Ectodermal cell (in vitro differentiated cells): ENCODE measurements around the gene DOCK2.

Experiments
- H3K27ac ChIP-seq: 2 replicates; pipeline ENCODE4 v1.7.0; 2013; ENCODE audit warnings: mild to moderate bottlenecking, low read depth, low read length; ENCODE audit not compliant: insufficient read depth, poor library complexity, severe bottlenecking
- H3K27me3 ChIP-seq: 2 replicates; pipeline ENCODE4 v1.7.0; 2013; ENCODE audit warnings: mild to moderate bottlenecking, low read length; ENCODE audit not compliant: insufficient read depth, control insufficient read depth, poor library complexity, severe bottlenecking
- H3K36me3 ChIP-seq: one replicate; pipeline ENCODE4 v1.7.0; 2013; ENCODE audit warnings: low read length; ENCODE audit not compliant: control insufficient read depth, insufficient read depth
- H3K4me1 ChIP-seq: one replicate; pipeline ENCODE4 v1.7.0; 2013; ENCODE audit warnings: low read length; ENCODE audit not compliant: control insufficient read depth, insufficient read depth
- H3K4me3 ChIP-seq: 2 replicates; pipeline ENCODE4 v1.7.0; 2013; ENCODE audit warnings: low read depth, low read length, control low read depth; ENCODE audit not compliant: insufficient read depth
- H3K9me3 ChIP-seq: 2 replicates; pipeline ENCODE4 v1.7.0; 2013; ENCODE audit warnings: mild to moderate bottlenecking, low read length, moderate library complexity; ENCODE audit not compliant: control insufficient read depth
- WGBS, 2 experiments: methylation state at CpG; one replicate each; pipeline ENCODE4 v1.1.7; 2013; ENCODE audit warnings: missing lambda C conversion rate in 2 of 2; 5-methylcytosine and 5-hydroxymethylcytosine counted together

DOCK2 gene

GRCh38 chr5:169862391-169862811 is 225.3 kb downstream of the DOCK2 start:
- no peaks in the 10 kb centered on the region for H3K36me3 ChIP-seq
- 90 to 99% methylated on average over 4 of the region's 4 CpGs for WGBS, 2 experiments
- H3K4me1 ChIP-seq: no peaks in the 10 kb centered on the region
- H3K4me3 ChIP-seq: no peak overlapping the region
- H3K27me3 ChIP-seq: no peaks in the 10 kb centered on the region
- H3K27ac ChIP-seq: no peak overlapping the region
- H3K9me3 ChIP-seq: no peaks in the 10 kb centered on the region

- H3K9me3 ChIP-seq: no peaks in the 10 kb centered on the region
- H3K4me3 ChIP-seq: no peak overlapping the region
- peaks cover 8% of the 10 kb centered on the region for H3K4me1 ChIP-seq
- H3K36me3 ChIP-seq: no peaks in the 10 kb centered on the region
- WGBS, 2 experiments: 67 to 79% methylated on average over 1 of the region's 1 CpG
- H3K27ac ChIP-seq: no peak overlapping the region
- H3K27me3 ChIP-seq: no peaks in the 10 kb centered on the region
These were observed 227.4 kb downstream of the DOCK2 start for GRCh38 chr5:169864483-169864882.

GRCh38 chr5:169867347-169867746 is 230.3 kb downstream of the DOCK2 start:
- Histone ChIP-seq H3K27ac (no peak overlapping the region), H3K9me3 (no peaks in the 10 kb centered on the region), H3K36me3 (no peaks in the 10 kb centered on the region), H3K27me3 (no peaks in the 10 kb centered on the region), H3K4me3 (no peak overlapping the region), H3K4me1 (peaks cover 15% of the 10 kb centered on the region)
- 91 to 96% methylated on average over 2 of the region's 2 CpGs for WGBS, 2 experiments

- H3K9me3 ChIP-seq: no peaks in the 10 kb centered on the region
- no peak overlapping the region for H3K4me3 ChIP-seq
- no peaks in the 10 kb centered on the region for H3K36me3 ChIP-seq
- no peaks in the 10 kb centered on the region for H3K27me3 ChIP-seq
- WGBS, 2 experiments: 89 to 92% methylated on average over 3 of the region's 3 CpGs
- H3K4me1 ChIP-seq: peaks cover 15% of the 10 kb centered on the region
- H3K27ac ChIP-seq: no peak overlapping the region
These were observed 232.0 kb downstream of the DOCK2 start for GRCh38 chr5:169869066-169869465.

- H3K9me3 ChIP-seq: no peaks in the 10 kb centered on the region
- H3K4me1 ChIP-seq: peaks cover 15% of the 10 kb centered on the region
- no peak overlapping the region for H3K27ac ChIP-seq
- WGBS, 2 experiments: 91 to 97% methylated on average over 2 of the region's 2 CpGs
- no peak overlapping the region for H3K4me3 ChIP-seq
- H3K27me3 ChIP-seq: no peaks in the 10 kb centered on the region
- no peaks in the 10 kb centered on the region for H3K36me3 ChIP-seq
These were observed 233.1 kb downstream of the DOCK2 start for GRCh38 chr5:169870211-169870610.

- peaks cover 15% of the 10 kb centered on the region for H3K4me1 ChIP-seq
These were observed 234.9 kb downstream of the DOCK2 start for GRCh38 chr5:169871826-169872490.

GRCh38 chr5:169873642-169874041 is 236.6 kb downstream of the DOCK2 start:
- Histone ChIP-seq H3K27me3 (no peaks in the 10 kb centered on the region), H3K4me1 (peaks cover 15% of the 10 kb centered on the region), H3K4me3 (no peak overlapping the region), H3K27ac (no peak overlapping the region), H3K9me3 (no peaks in the 10 kb centered on the region), H3K36me3 (no peaks in the 10 kb centered on the region)
- 39 to 43% methylated on average over 5 of the region's 5 CpGs for WGBS, 2 experiments

More at GRCh38 chr5:169871826-169872490, 234.9 kb downstream of the DOCK2 start:
- no peak overlapping the region for H3K27ac ChIP-seq
- no peaks in the 10 kb centered on the region for H3K27me3 ChIP-seq
- H3K36me3 ChIP-seq: no peaks in the 10 kb centered on the region
- 93 to 94% methylated on average over 5 of the region's 5 CpGs for WGBS, 2 experiments
- H3K4me3 ChIP-seq: no peak overlapping the region
- no peaks in the 10 kb centered on the region for H3K9me3 ChIP-seq

- H3K27ac ChIP-seq: no peak overlapping the region
- H3K36me3 ChIP-seq: no peaks in the 10 kb centered on the region
- no peaks in the 10 kb centered on the region for H3K9me3 ChIP-seq
- H3K4me1 ChIP-seq: peaks cover 6% of the 10 kb centered on the region
- H3K27me3 ChIP-seq: no peaks in the 10 kb centered on the region
- 92 to 96% methylated on average over 4 of the region's 4 CpGs for WGBS, 2 experiments
- H3K4me3 ChIP-seq: no peak overlapping the region
These were observed 237.5 kb downstream of the DOCK2 start for GRCh38 chr5:169874621-169875020.

GRCh38 chr5:169875091-169875728 is 238.1 kb downstream of the DOCK2 start:
- Histone ChIP-seq H3K27me3 (no peaks in the 10 kb centered on the region), H3K9me3 (no peaks in the 10 kb centered on the region), H3K36me3 (no peaks in the 10 kb centered on the region), H3K4me1 (peaks cover under 1% of the 10 kb centered on the region), H3K27ac (no peak overlapping the region), H3K4me3 (no peak overlapping the region)
- 93 to 95% methylated on average over 8 of the region's 8 CpGs for WGBS, 2 experiments

GRCh38 chr5:169875731-169876130 is 238.7 kb downstream of the DOCK2 start:
- Histone ChIP-seq H3K9me3 (no peaks in the 10 kb centered on the region), H3K36me3 (no peaks in the 10 kb centered on the region), H3K4me1 (no peaks in the 10 kb centered on the region), H3K27me3 (no peaks in the 10 kb centered on the region), H3K4me3 (no peak overlapping the region), H3K27ac (no peak overlapping the region)
- 78 to 82% methylated on average over 4 of the region's 4 CpGs for WGBS, 2 experiments
